Lower lobe of right lung (tissue), 2 donors: ENCODE results near the gene LRFN3. TPM values are rescaled to one million over a fixed set of nuclear protein-coding genes. Genes with fewer than 3 reads are reported as not detected.
"Not testable (repeated sequence)": the region's sequence is repeated elsewhere in the genome, so short reads cannot be mapped to it uniquely, and the experiment has no call there.

ENCODE experiments used
- ATAC-seq, 2 donors: fragments of 200-7000 bp; cut with Tn5 transposase; one replicate each; pipeline ENCODE4 v1.9.1; 2020 to 2022; ENCODE audit warnings: mild to moderate bottlenecking in 2 of 2, moderate library complexity in 2 of 2
- DNase-seq: peaks from one replicate; pipeline ENCODE4 v3.0.0-alpha.2; 2020
- H3K27ac ChIP-seq: fragments of 200-600 bp; one replicate; pipeline ENCODE4 v1.8.0; 2022
- H3K27me3 ChIP-seq: fragments of 200-600 bp; one replicate; pipeline ENCODE4 v1.8.0; 2022; ENCODE audit warnings: low read depth
- H3K36me3 ChIP-seq: fragments of 200-600 bp; one replicate; pipeline ENCODE4 v1.8.0; 2022; ENCODE audit warnings: mild to moderate bottlenecking
- H3K4me1 ChIP-seq: fragments of 200-600 bp; one replicate; pipeline ENCODE4 v1.8.0; 2022
- H3K4me3 ChIP-seq: fragments of 200-600 bp; one replicate; pipeline ENCODE4 v1.8.0; 2022; ENCODE audit warnings: mild to moderate bottlenecking
- H3K9me3 ChIP-seq: fragments of 200-600 bp; one replicate; pipeline ENCODE4 v1.8.0; 2022
- CTCF ChIP-seq: fragments of 200-600 bp; IDR thresholded peaks from one replicate; pipeline ENCODE4 v1.8.0; 2022; ENCODE audit warnings: antibody characterized with exemption, mild to moderate bottlenecking
- intact Hi-C: fragments of 100-400 bp; cut with DNase I; formaldehyde crosslinking; loops from one replicate; pipeline ENCODE4 v1.11.0; 2022
- total RNA-seq: library from RNA; stranded (reverse); fragmentation: NEBNext Ultra II Directional; extraction: Animal tissue kit (Norgen Biotek cat#: 25700); gene quantifications from one replicate; pipeline ENCODE4 v1.2.1, GENCODE V29; 2021
- donor health status: DM: no; HTN: yes; CAD: no; lungs with severe emphysema.

LRFN3 gene
- total RNA-seq, 1 donor from 2014 or later = 14.6 TPM

- Histone ChIP-seq H3K4me3 (no peak overlapping the region), H3K27ac (no peak overlapping the region), H3K27me3 (peaks cover 22% of the 10 kb centered on the region), H3K4me1 (no peaks in the 10 kb centered on the region), H3K36me3 (no peaks in the 10 kb centered on the region), H3K9me3 (no peaks in the 10 kb centered on the region)
- no peak for DNase-seq
- intact Hi-C loops = no loop called here
- no peak for TF ChIP-seq CTCF
- peak in 1 of 2 donors; percentile 7 for ATAC-seq
Measured at GRCh38 chr19:35977446-35978222, 41.5 kb downstream of the LRFN3 start.

GRCh38 chr19:35978271-35978670 is 42.1 kb downstream of the LRFN3 start:
- Histone ChIP-seq H3K9me3 (no peaks in the 10 kb centered on the region), H3K27me3 (peaks cover 22% of the 10 kb centered on the region), H3K36me3 (no peaks in the 10 kb centered on the region), H3K4me3 (no peak overlapping the region), H3K27ac (no peak overlapping the region), H3K4me1 (no peaks in the 10 kb centered on the region)
- DNase-seq (no peak), ATAC-seq (no peak)
- no peak for TF ChIP-seq CTCF
- intact Hi-C loops = no loop called here

GRCh38 chr19:35978832-35979365 is 42.7 kb downstream of the LRFN3 start:
- ATAC-seq = no peak
- intact Hi-C loops = no loop called here
- peaks cover 23% of the 10 kb centered on the region for H3K27me3 ChIP-seq
- no peak overlapping the region for H3K4me3 ChIP-seq
- H3K36me3 ChIP-seq = no peaks in the 10 kb centered on the region
- no peak for DNase-seq
- no peak for TF ChIP-seq CTCF
- H3K27ac ChIP-seq = no peak overlapping the region
- no peaks in the 10 kb centered on the region for H3K4me1 ChIP-seq
- no peaks in the 10 kb centered on the region for H3K9me3 ChIP-seq

- not testable (repeated sequence) for H3K4me3 ChIP-seq, H3K9me3 ChIP-seq
Measured at GRCh38 chr19:35980997-35981396, 44.8 kb downstream of the LRFN3 start.

GRCh38 chr19:35983177-35983576 is 47.0 kb downstream of the LRFN3 start:
- H3K27me3 ChIP-seq = peaks cover 33% of the 10 kb centered on the region

More at GRCh38 chr19:35980997-35981396, 44.8 kb downstream of the LRFN3 start:
- H3K4me1 ChIP-seq, ATAC-seq, H3K36me3 ChIP-seq, H3K27ac ChIP-seq, DNase-seq, intact Hi-C loops: not testable (repeated sequence)
- H3K27me3 ChIP-seq = peaks cover 20% of the 10 kb centered on the region

More at GRCh38 chr19:35983177-35983576, 47.0 kb downstream of the LRFN3 start:
- intact Hi-C loops = no loop called here
- no peak for TF ChIP-seq CTCF
- peaks cover 8% of the 10 kb centered on the region for H3K4me1 ChIP-seq
- H3K27ac ChIP-seq = no peak overlapping the region
- DNase-seq (no peak), ATAC-seq (no peak)
- H3K9me3 ChIP-seq = no peaks in the 10 kb centered on the region
- H3K4me3 ChIP-seq = no peak overlapping the region
- H3K36me3 ChIP-seq = no peaks in the 10 kb centered on the region
